B cell (primary cell): ENCODE measurements around the gene MRTO4. TPM values are rescaled to one million over a fixed set of nuclear protein-coding genes. Genes with fewer than 3 reads are reported as not detected.

ENCODE experiments used
- ATAC-seq: fragments of 200-7000 bp; cut with Tn5 transposase; one replicate; pipeline ENCODE4 v1.10.0; 2021; ENCODE audit warnings: low read depth, mild to moderate bottlenecking, moderate number of reproducible peaks, moderate library complexity
- CTCF ChIA-PET: fragments of 350-600 bp; sonication (Branson Sonifier 250); formaldehyde crosslinking; loops from one replicate; lab custom pipeline; 2021; ENCODE audit warnings: antibody characterized with exemption, inconsistent platforms; lab: Charles Lee
- POLR2A ChIA-PET: fragments of 350-600 bp; sonication (Branson Sonifier 250); formaldehyde crosslinking; loops from one replicate; lab custom pipeline; 2021; ENCODE audit warnings: antibody characterized with exemption; lab: Charles Lee
- DNase-seq: peaks from one replicate; pipeline ENCODE4 v3.0.0; 2013
- H2AFZ ChIP-seq: 2 replicates; pipeline ENCODE4 v1.6.1; 2012; ENCODE audit warnings: mild to moderate bottlenecking, low read depth, low read length; ENCODE audit not compliant: insufficient read depth, poor library complexity, severe bottlenecking
- H3K27ac ChIP-seq, 2 donors: 1 replicate in 1 of 2; 2 replicates in 1 of 2; pipeline ENCODE4 v1.5.1; 2012 to 2013; ENCODE audit warnings: low read length in 2 of 2, mild to moderate bottlenecking in 2 of 2, moderate library complexity in 1 of 2
- H3K27me3 ChIP-seq, 4 experiments: fragments of 200-600 bp in 1 of 4; sonication (generic) in 1 of 4; replicated peaks in 1 of 4; 1 replicate in 2 of 4; 2 replicates in 2 of 4; pipeline versions ENCODE4 v1.6.1 to v1.7.0; 2013 to 2016; ENCODE audit warnings: low read length in 3 of 4, mild to moderate bottlenecking in 2 of 4, mixed read lengths in 1 of 4, moderate library complexity in 1 of 4; ENCODE audit not compliant: insufficient read depth in 4 of 4, control insufficient read depth in 3 of 4; ENCODE audit errors: control extremely low read depth in 1 of 4
- H3K36me3 ChIP-seq, 2 experiments: replicated peaks in 1 of 2; 1 replicate in 1 of 2; 2 replicates in 1 of 2; pipeline versions ENCODE4 v1.6.1 to v1.7.1; 2013; ENCODE audit warnings: low read length in 1 of 2; ENCODE audit not compliant: insufficient read depth in 2 of 2, control insufficient read depth in 1 of 2; ENCODE audit errors: control extremely low read depth in 1 of 2, extremely low read depth in 1 of 2
- H3K4me1 ChIP-seq, 2 donors: fragments of 200-600 bp in 1 of 2; sonication (generic) in 1 of 2; 1 replicate in 1 of 2; 2 replicates in 1 of 2; pipeline versions ENCODE4 v1.5.1 to v1.6.1; 2013 to 2017; ENCODE audit warnings: low read length in 2 of 2; ENCODE audit not compliant: control insufficient read depth in 2 of 2, insufficient read depth in 2 of 2
- H3K4me2 ChIP-seq: replicated peaks from 2 replicates; pipeline ENCODE3; 2012; ENCODE audit warnings: mild to moderate bottlenecking, low read depth, low read length; ENCODE audit not compliant: poor library complexity, severe bottlenecking
- H3K4me3 ChIP-seq, 5 experiments: fragments of 200-600 bp in 1 of 5; sonication (generic) in 1 of 5; 1 replicate in 3 of 5; 2 replicates in 2 of 5; pipeline versions ENCODE4 v1.5.1 to v1.7.0; 2011 to 2016; ENCODE audit warnings: low read length in 4 of 5, mild to moderate bottlenecking in 4 of 5, low read depth in 2 of 5, control low read depth in 1 of 5, moderate library complexity in 1 of 5; ENCODE audit not compliant: insufficient read depth in 1 of 5; ENCODE audit errors: control extremely low read depth in 1 of 5, extremely low read depth in 1 of 5
- H3K79me2 ChIP-seq: fragments of 200-600 bp; sonication (generic); one replicate; pipeline ENCODE4 v1.6.0; 2016; ENCODE audit warnings: low read length; ENCODE audit not compliant: control insufficient read depth, insufficient read depth
- H3K9ac ChIP-seq: fragments of 200-600 bp; sonication (generic); 2 replicates; pipeline ENCODE4 v1.6.1; 2017; ENCODE audit warnings: mild to moderate bottlenecking, low read length, moderate library complexity
- H3K9me3 ChIP-seq, 3 donors: one replicate each; pipeline versions ENCODE4 v1.6.1 to v1.7.1; 2013; ENCODE audit warnings: low read length in 2 of 3; ENCODE audit not compliant: control insufficient read depth in 2 of 3, insufficient read depth in 1 of 3; ENCODE audit errors: control extremely low read depth in 1 of 3
- H4K20me1 ChIP-seq: 2 replicates; pipeline ENCODE4 v1.6.0; 2012; ENCODE audit warnings: mild to moderate bottlenecking, low read length; ENCODE audit not compliant: insufficient read depth, control insufficient read depth, poor library complexity, severe bottlenecking
- H3K27ac Mint-ChIP-seq: one replicate; pipeline ENCODE4 v1.8.0; 2021; ENCODE audit warnings: mixed read lengths
- H3K27me3 Mint-ChIP-seq: one replicate; pipeline ENCODE4 v1.8.0; 2021; ENCODE audit warnings: mixed read lengths
- H3K4me1 Mint-ChIP-seq: one replicate; pipeline ENCODE4 v1.8.0; 2021; ENCODE audit warnings: mixed read lengths
- H3K4me3 Mint-ChIP-seq: one replicate; pipeline ENCODE4 v1.8.0; 2021; ENCODE audit warnings: mixed read lengths
- H3K9me3 Mint-ChIP-seq: one replicate; pipeline ENCODE4 v1.8.0; 2022; ENCODE audit warnings: mixed read lengths; ENCODE audit not compliant: insufficient read depth
- CTCF ChIP-seq: fragments of 200-600 bp; IDR thresholded peaks from one replicate; pipeline ENCODE4 v1.8.0; 2022; ENCODE audit warnings: antibody characterized with exemption, mild to moderate bottlenecking
- EZH2 ChIP-seq: IDR thresholded peaks from 2 replicates; pipeline ENCODE4 v1.6.1; 2012; ENCODE audit warnings: borderline replicate concordance, low read depth, mild to moderate bottlenecking, moderate library complexity, low read length; ENCODE audit not compliant: insufficient read depth, poor library complexity, severe bottlenecking
- WGBS: methylation state at CpG from one replicate; pipeline ENCODE4 v1.1.5; 2013; ENCODE audit warnings: missing lambda C conversion rate; ENCODE audit not compliant: insufficient coverage; 5-methylcytosine and 5-hydroxymethylcytosine counted together
- intact Hi-C: fragments of 100-400 bp; cut with micrococcal nuclease; formaldehyde crosslinking; loops from one replicate; pipeline ENCODE4 v1.10.0; 2022
- polyA plus RNA-seq: library from polyadenylated mRNA; depleted of rRNA; stranded (reverse); fragments of >200 nt; gene quantifications from 2 replicates; pipeline ENCODE4 v1.2.3, GENCODE V29; 2012
- total RNA-seq, 2 donors: library from RNA; stranded (reverse); fragments of 120-200 nt in 1 of 2; gene quantifications; 1 replicate in 1 of 2; 2 replicates in 1 of 2; pipeline versions ENCODE4 v1.2.3 to v1.2.4, GENCODE V29; 2013 to 2022

The MRTO4 gene
- total and polyA plus RNA-seq, 2 donors (not counting 1 experiment from before 2014, with no cell fraction given), result 10.6 to 28.1 TPM

DNA sequence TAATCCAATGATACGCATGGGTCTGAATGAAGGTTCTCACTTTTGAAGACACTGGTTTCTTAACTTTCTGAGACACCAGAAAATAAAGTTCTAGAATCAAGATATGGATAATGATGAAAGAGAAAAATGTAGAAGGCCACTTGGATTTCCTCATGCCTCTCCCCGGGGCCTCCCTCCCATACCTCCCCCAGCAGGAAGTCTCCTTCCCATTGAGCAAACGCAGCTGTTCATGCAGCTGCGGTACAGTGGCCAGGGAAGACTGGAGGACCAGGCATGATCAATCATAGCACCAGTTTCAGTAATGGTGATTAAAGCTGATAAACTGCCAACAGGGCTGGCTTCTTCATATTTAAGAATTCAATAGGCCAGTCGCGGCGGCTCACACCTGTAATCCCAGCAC lies 30.6 kb upstream of the MRTO4 start:
- Histone ChIP-seq H3K27me3 (no peaks in the 10 kb centered on the region), H3K4me3 (no peak overlapping the region), H2AFZ (no peak overlapping the region), H3K4me1 (no peaks in the 10 kb centered on the region), H3K4me2 (no peak overlapping the region), H3K27ac (no peak overlapping the region), H3K9ac (no peak overlapping the region), H3K9me3 (no peaks in the 10 kb centered on the region), H3K36me3 (peaks cover 0 to 70% of the 10 kb centered on the region in 2 experiments), H4K20me1 (peaks cover 3% of the 10 kb centered on the region), H3K79me2 (peaks cover 6% of the 10 kb centered on the region)
- ATAC-seq (no peak), DNase-seq (no peak)
- POLR2A ChIA-PET, result interaction anchor here (0.7 kb wide), 2 partner anchors 102 to 524 kb away, joined by 5 to 7 read pairs; no protein-coding TSS in a partner anchor
- Mint-ChIP-seq H3K27ac (no peak overlapping the region), H3K27me3 (no peaks in the 10 kb centered on the region), H3K4me1 (peaks cover 4% of the 10 kb centered on the region), H3K9me3 (no peaks in the 10 kb centered on the region), H3K4me3 (no peak overlapping the region)
- CTCF ChIA-PET, result interaction anchor here (1.1 kb wide), 1 partner anchor 21 kb away, joined by 3 read pairs; no protein-coding TSS in a partner anchor
- TF ChIP-seq CTCF (no peak), EZH2 (no peak)
- 77% methylated on average over 5 of the region's 7 CpGs for WGBS
- intact Hi-C loops, result no loop called here

DNA sequence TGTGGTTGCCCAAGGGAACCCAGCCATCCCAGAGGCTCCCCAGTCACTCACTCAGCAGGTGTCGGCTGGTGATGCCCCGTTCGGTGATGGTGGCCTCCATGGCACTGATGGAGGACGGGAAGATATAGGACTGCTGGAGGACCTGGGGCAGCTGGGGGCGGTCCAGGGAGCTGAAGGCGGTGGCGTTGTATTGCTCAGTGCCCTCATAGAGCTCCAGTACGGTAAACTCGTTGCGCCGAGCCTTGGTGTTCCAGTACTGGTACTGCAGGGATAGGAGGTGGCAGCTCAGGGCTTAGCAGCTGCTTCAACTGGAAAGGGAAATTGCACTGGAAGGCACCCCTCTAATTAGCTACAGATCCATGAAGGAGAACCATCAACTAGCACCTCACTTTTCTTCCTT lies 29.0 kb upstream of the MRTO4 start:
- H3K36me3 ChIP-seq, result peaks cover 2 to 84% of the 10 kb centered on the region in 2 experiments
- CTCF ChIA-PET, result interaction anchor here (1.0 kb wide), 1 partner anchor 10 kb away, joined by 3 read pairs; no protein-coding TSS in a partner anchor
- POLR2A ChIA-PET, result no interaction called here

More for the DNA sequence above, 29.0 kb upstream of the MRTO4 start:
- Histone ChIP-seq H3K4me2 (no peak overlapping the region), H4K20me1 (peaks cover 3% of the 10 kb centered on the region), H3K9me3 (no peaks in the 10 kb centered on the region), H3K4me1 (no peaks in the 10 kb centered on the region), H3K9ac (no peak overlapping the region), H3K79me2 (peaks cover 15% of the 10 kb centered on the region), H3K27me3 (no peaks in the 10 kb centered on the region), H3K4me3 (no peak overlapping the region), H3K27ac (no peak overlapping the region), H2AFZ (no peak overlapping the region)
- ATAC-seq (no peak), DNase-seq (no peak)
- H3K27me3 Mint-ChIP-seq, result no peaks in the 10 kb centered on the region
- H3K27ac Mint-ChIP-seq, result no peak overlapping the region
- H3K4me3 Mint-ChIP-seq, result no peak overlapping the region
- peaks cover 4% of the 10 kb centered on the region for H3K4me1 Mint-ChIP-seq
- intact Hi-C loops, result no loop called here
- over 99% methylated on average over 11 of the region's 11 CpGs for WGBS
- H3K9me3 Mint-ChIP-seq, result no peaks in the 10 kb centered on the region
- TF ChIP-seq CTCF, result no peak
- no peak for TF ChIP-seq EZH2
